Activated CD8-positive, alpha-beta memory T cell treated with anti-CD3 and anti-CD28 coated beads, Interleukin-2, amount 50 U/mL, for 4 hours (primary cell): Measurements from ENCODE around the gene ANKRD53.
A peak's percentile ranks its signal among the peaks of the same experiment; 100 is the strongest.
"Not testable (repeated sequence)": the region's sequence is repeated elsewhere in the genome, so short reads cannot be mapped to it uniquely, and the experiment has no call there.

Source experiments
- DNase-seq: peaks from one replicate; pipeline ENCODE4 v3.0.0-alpha.2; 2020

The ANKRD53 gene

GRCh38 chr2:71019989-71020388, 41.6 kb downstream of the ANKRD53 start:
- not testable (repeated sequence) for DNase-seq

GRCh38 chr2:71021394-71021793, 43.0 kb downstream of the ANKRD53 start:
- DNase-seq: not testable (repeated sequence)

- DNase-seq: peak; percentile 70
Observed at GRCh38 chr2:71023553-71024243, 45.3 kb downstream of the ANKRD53 start.
